DOHH2 (cell line): ENCODE data around the gene HEPACAM2.

Experiments
- H3F3A ChIP-seq: fragments of 200-600 bp; sonication (generic), shearing (Covaris generic); 2 replicates; pipeline ENCODE4 v1.6.0; 2016; ENCODE audit warnings: antibody characterized with exemption, mild to moderate bottlenecking; ENCODE audit not compliant: control insufficient read depth, insufficient read depth
- H3K27ac ChIP-seq: fragments of 200-600 bp; sonication (generic); 2 replicates; pipeline ENCODE4 v1.5.1; 2014; ENCODE audit warnings: low read depth, mild to moderate bottlenecking, low read length, moderate library complexity
- H3K27me3 ChIP-seq: fragments of 200-600 bp; sonication (generic); 2 replicates; pipeline ENCODE4 v1.6.1; 2014; ENCODE audit warnings: mild to moderate bottlenecking, low read length, mixed read lengths; ENCODE audit not compliant: control insufficient read depth
- H3K36me3 ChIP-seq: fragments of 200-600 bp; sonication (generic); 2 replicates; pipeline ENCODE4 v1.6.1; 2014; ENCODE audit warnings: mild to moderate bottlenecking, low read length, moderate library complexity, mixed read lengths; ENCODE audit not compliant: control insufficient read depth
- H3K4me1 ChIP-seq: fragments of 200-600 bp; sonication (generic); 2 replicates; pipeline ENCODE4 v1.6.1; 2014; ENCODE audit warnings: mild to moderate bottlenecking, low read length, mixed read lengths; ENCODE audit not compliant: control insufficient read depth
- H3K4me2 ChIP-seq: fragments of 200-600 bp; sonication (generic); 2 replicates; pipeline ENCODE4 v1.6.0; 2014; ENCODE audit warnings: mild to moderate bottlenecking, low read length, moderate library complexity
- H3K4me3 ChIP-seq: fragments of 200-600 bp; sonication (generic); 2 replicates; pipeline ENCODE4 v1.5.1; 2014; ENCODE audit warnings: mild to moderate bottlenecking, low read length, mixed read lengths
- H3K79me2 ChIP-seq: fragments of 200-600 bp; sonication (generic); 2 replicates; pipeline ENCODE4 v1.6.1; 2014; ENCODE audit warnings: mild to moderate bottlenecking, low read length, mixed read lengths; ENCODE audit not compliant: control insufficient read depth
- H3K9me2 ChIP-seq: fragments of 200-600 bp; sonication (generic); replicated peaks from 2 replicates; pipeline ENCODE4 v1.6.1; 2014; ENCODE audit warnings: mild to moderate bottlenecking, low read length, mixed read lengths; ENCODE audit not compliant: control insufficient read depth
- H3K9me3 ChIP-seq: fragments of 200-600 bp; sonication (generic); 2 replicates; pipeline ENCODE4 v1.6.1; 2014; ENCODE audit warnings: antibody characterized with exemption, low read length, mixed read lengths; ENCODE audit not compliant: control insufficient read depth, insufficient read depth
- H4K20me1 ChIP-seq: fragments of 200-600 bp; sonication (generic); 2 replicates; pipeline ENCODE4 v1.6.0; 2014; ENCODE audit warnings: low read depth, mild to moderate bottlenecking, antibody characterized with exemption, low read length, moderate library complexity; ENCODE audit not compliant: control insufficient read depth, insufficient read depth
- CTCF ChIP-seq: fragments of 200-600 bp; sonication (generic); IDR thresholded peaks from one replicate; pipeline ENCODE4 v1.5.1; 2014; ENCODE audit warnings: antibody characterized with exemption, mild to moderate bottlenecking, low read depth, low read length; ENCODE audit not compliant: poor library complexity, severe bottlenecking
- EZH2phosphoT487 ChIP-seq: fragments of 200-600 bp; sonication (generic); IDR thresholded peaks from 2 replicates; pipeline ENCODE4 v1.6.1; 2017; ENCODE audit warnings: borderline replicate concordance, mild to moderate bottlenecking, antibody characterized with exemption, low read length, moderate library complexity, mixed read lengths

HEPACAM2 gene

GRCh38 chr7:93146472-93147141 is 79.7 kb downstream of the HEPACAM2 start:
- no peak overlapping the region for H3K4me3 ChIP-seq
- H3K4me1 ChIP-seq: no peaks in the 10 kb centered on the region
- H3K36me3 ChIP-seq: no peaks in the 10 kb centered on the region
- no peaks in the 10 kb centered on the region for H3K27me3 ChIP-seq
- TF ChIP-seq CTCF: no peak
- no peak for TF ChIP-seq EZH2phosphoT487
- no peak overlapping the region for H3K4me2 ChIP-seq
- no peaks in the 10 kb centered on the region for H3K9me3 ChIP-seq
- H3K27ac ChIP-seq: no peak overlapping the region
- no peaks in the 10 kb centered on the region for H3K79me2 ChIP-seq
- no peaks in the 10 kb centered on the region for H3F3A ChIP-seq
- no peaks in the 10 kb centered on the region for H4K20me1 ChIP-seq
- no peaks in the 10 kb centered on the region for H3K9me2 ChIP-seq

DNA sequence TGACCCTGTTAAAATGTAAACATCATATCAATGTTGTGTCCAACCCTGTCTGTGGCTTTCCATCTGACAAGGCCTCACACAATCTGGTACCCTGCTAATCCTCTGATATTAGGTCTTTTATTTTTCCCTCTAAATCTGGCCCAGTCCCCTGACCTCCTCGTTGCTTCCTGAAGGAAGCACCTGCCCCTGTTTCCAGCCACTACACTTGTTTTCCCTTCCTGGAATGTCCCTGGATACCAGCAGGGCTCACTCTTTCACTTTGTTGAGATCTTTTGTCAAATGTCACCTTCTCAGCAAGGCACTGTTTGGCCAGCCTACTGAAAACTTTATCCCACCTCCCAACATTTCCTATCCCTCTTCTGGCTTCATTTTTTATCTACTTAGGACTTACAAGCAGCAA is 80.2 kb downstream of the HEPACAM2 start:
- no peaks in the 10 kb centered on the region for H3K9me3 ChIP-seq
- H3K27me3 ChIP-seq: no peaks in the 10 kb centered on the region
- TF ChIP-seq EZH2phosphoT487 (no peak), CTCF (no peak)
- H3K79me2 ChIP-seq: no peaks in the 10 kb centered on the region
- H3K27ac ChIP-seq: no peak overlapping the region
- H3K9me2 ChIP-seq: no peaks in the 10 kb centered on the region
- no peaks in the 10 kb centered on the region for H4K20me1 ChIP-seq
- H3K4me2 ChIP-seq: no peak overlapping the region
- H3K36me3 ChIP-seq: no peaks in the 10 kb centered on the region
- H3K4me3 ChIP-seq: no peak overlapping the region
- no peaks in the 10 kb centered on the region for H3F3A ChIP-seq
- no peaks in the 10 kb centered on the region for H3K4me1 ChIP-seq

DNA sequence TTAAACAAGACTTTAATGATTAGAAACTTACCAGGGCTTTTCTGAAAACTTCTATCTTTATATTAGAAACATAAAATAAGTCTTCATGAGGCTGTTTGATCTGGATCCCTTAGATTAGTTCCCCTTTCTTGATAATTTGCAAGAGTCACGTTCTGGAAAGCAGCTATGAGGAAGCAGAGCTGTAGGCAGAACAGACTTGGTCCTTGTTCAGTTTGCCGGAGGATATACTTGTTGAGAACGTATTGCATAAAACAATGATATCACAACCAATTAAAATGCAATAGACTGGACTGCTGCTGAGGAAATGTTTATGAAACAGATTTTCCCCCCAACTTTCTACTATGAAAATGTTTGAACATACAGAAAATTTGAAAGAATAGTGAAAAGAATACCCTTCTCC is 80.9 kb downstream of the HEPACAM2 start:
- Histone ChIP-seq H3K27me3 (no peaks in the 10 kb centered on the region), H3K79me2 (no peaks in the 10 kb centered on the region), H3K36me3 (no peaks in the 10 kb centered on the region), H3K4me1 (no peaks in the 10 kb centered on the region), H3K27ac (no peak overlapping the region), H4K20me1 (no peaks in the 10 kb centered on the region), H3F3A (no peaks in the 10 kb centered on the region), H3K4me2 (no peak overlapping the region), H3K9me2 (no peaks in the 10 kb centered on the region), H3K9me3 (no peaks in the 10 kb centered on the region), H3K4me3 (no peak overlapping the region)
- TF ChIP-seq CTCF (no peak), EZH2phosphoT487 (no peak)
